SK-N-SH (cell line): ENCODE results near the gene STK39. TPM values are rescaled to one million over a fixed set of nuclear protein-coding genes. Genes with fewer than 3 reads are reported as not detected.

ENCODE experiments used
- CTCF ChIA-PET: fragments of 300-600, 350-600 bp; formaldehyde crosslinking; extraction: SDS; loops from one replicate; lab custom pipeline; 2021; lab: Yijun Ruan, JAX
- POLR2A ChIA-PET: fragments of 350-600 bp; sonication (Branson Sonifier 250); formaldehyde crosslinking; extraction: SDS; loops from one replicate; lab custom pipeline; 2020; ENCODE audit warnings: antibody characterized with exemption, inconsistent platforms; lab: Yijun Ruan, JAX
- DNase-seq: peaks from one replicate; pipeline ENCODE4 v3.0.0; 2012
- H2AFZ ChIP-seq: fragments of 200-600 bp; sonication (generic); 2 replicates; pipeline ENCODE4 v1.8.1; 2016; ENCODE audit warnings: antibody characterized with exemption, mild to moderate bottlenecking, low read depth
- H3F3A ChIP-seq: fragments of 200-600 bp; sonication (generic); replicated peaks from 2 replicates; pipeline ENCODE3; 2016; ENCODE audit warnings: antibody characterized with exemption, mild to moderate bottlenecking; ENCODE audit not compliant: insufficient read depth
- H3K27ac ChIP-seq, 2 experiments: fragments of 200-500 bp in 1 of 2; fragments of 200-600 bp in 1 of 2; sonication (Bioruptor generic) in 1 of 2; sonication (generic), shearing (Covaris generic) in 1 of 2; 2 replicates each; pipeline versions ENCODE4 v1.5.1 to v1.6.1; 2014 to 2016; ENCODE audit warnings: low read depth in 2 of 2, inconsistent platforms in 1 of 2, low read length in 1 of 2, mild to moderate bottlenecking in 1 of 2, mixed read lengths in 1 of 2
- H3K27me3 ChIP-seq: fragments of 200-600 bp; sonication (generic), shearing (Covaris generic); 2 replicates; pipeline ENCODE4 v1.6.1; 2016; ENCODE audit warnings: mixed run types; ENCODE audit not compliant: insufficient read depth
- H3K36me3 ChIP-seq, 2 experiments: fragments of 200-500 bp in 1 of 2; fragments of 200-600 bp in 1 of 2; sonication (Bioruptor generic) in 1 of 2; sonication (generic) in 1 of 2; replicated peaks in 1 of 2; 2 replicates each; pipeline versions ENCODE3 to v1.5.1; 2014 to 2016; ENCODE audit warnings: low read length in 1 of 2, mild to moderate bottlenecking in 1 of 2; ENCODE audit not compliant: insufficient read depth in 2 of 2, control insufficient read depth in 1 of 2
- H3K4me1 ChIP-seq, 2 experiments: fragments of 200-500 bp in 1 of 2; fragments of 200-600 bp in 1 of 2; sonication (Bioruptor generic) in 1 of 2; sonication (generic), shearing (Covaris generic) in 1 of 2; 2 replicates each; pipeline versions ENCODE4 v1.5.1 to v1.6.1; 2014 to 2016; ENCODE audit warnings: low read depth in 1 of 2, low read length in 1 of 2, mixed run types in 1 of 2; ENCODE audit not compliant: insufficient read depth in 2 of 2, control insufficient read depth in 1 of 2
- H3K4me2 ChIP-seq: fragments of 200-600 bp; sonication (generic), shearing (Covaris generic); 2 replicates; pipeline ENCODE4 v1.6.1; 2017; ENCODE audit warnings: mixed run types
- H3K4me3 ChIP-seq, 2 experiments: fragments of 200-500 bp in 1 of 2; fragments of 200-600 bp in 1 of 2; sonication (Bioruptor generic) in 1 of 2; sonication (generic), shearing (Covaris generic) in 1 of 2; 2 replicates each; pipeline versions ENCODE4 v1.5.1 to v1.8.1; 2014 to 2016; ENCODE audit warnings: low read depth in 2 of 2, inconsistent platforms in 1 of 2, low read length in 1 of 2, mild to moderate bottlenecking in 1 of 2, mixed read lengths in 1 of 2, moderate library complexity in 1 of 2
- H3K79me2 ChIP-seq: fragments of 200-600 bp; sonication (generic); 2 replicates; pipeline ENCODE4 v1.8.1; 2017; ENCODE audit warnings: mild to moderate bottlenecking; ENCODE audit not compliant: insufficient read depth
- H3K9ac ChIP-seq: fragments of 200-600 bp; sonication (generic); 2 replicates; pipeline ENCODE4 v1.6.1; 2017; ENCODE audit warnings: mixed run types
- H3K9me2 ChIP-seq: fragments of 200-600 bp; sonication (generic); 2 replicates; pipeline ENCODE4 v1.6.1; 2017; ENCODE audit warnings: mixed run types
- H3K9me3 ChIP-seq: fragments of 200-600 bp; sonication (generic); 2 replicates; pipeline ENCODE4 v1.6.1; 2017; ENCODE audit warnings: mixed run types, mild to moderate bottlenecking, moderate library complexity
- H4K20me1 ChIP-seq: fragments of 200-600 bp; sonication (generic); 2 replicates; pipeline ENCODE4 v1.6.1; 2017; ENCODE audit warnings: mild to moderate bottlenecking, mixed run types; ENCODE audit not compliant: insufficient read depth
- CHD2 ChIP-seq: fragments of 150-350 bp; IDR thresholded peaks from 2 replicates; pipeline ENCODE4 v1.6.1; 2018; ENCODE audit warnings: low read length; ENCODE audit not compliant: partially characterized antibody
- EP300 ChIP-seq, 2 experiments: IDR thresholded peaks; 2 replicates each; pipeline versions ENCODE4 v1.4.0 to v1.6.1; 2012; ENCODE audit warnings: borderline replicate concordance in 1 of 2, low read depth in 1 of 2, low read length in 1 of 2
- FOSL2 ChIP-seq: IDR thresholded peaks from 2 replicates; pipeline ENCODE4 v1.4.0; 2012; ENCODE audit warnings: low read depth, mild to moderate bottlenecking, moderate library complexity, borderline replicate concordance
- GABPA ChIP-seq: IDR thresholded peaks from 2 replicates; pipeline ENCODE4 v1.4.0; 2012; ENCODE audit warnings: low read depth, mild to moderate bottlenecking
- GATA2 ChIP-seq: sonication (generic); formaldehyde crosslinking; IDR thresholded peaks from 2 replicates; pipeline ENCODE4 v1.5.0; 2020; ENCODE audit warnings: mild to moderate bottlenecking, missing genetic modification reagents
- JUND ChIP-seq: IDR thresholded peaks from 2 replicates; pipeline ENCODE4 v1.4.0; 2012
- MEF2A ChIP-seq: IDR thresholded peaks from 2 replicates; pipeline ENCODE4 v1.4.0; 2012; ENCODE audit warnings: low read depth, borderline replicate concordance
- MXI1 ChIP-seq: IDR thresholded peaks from 2 replicates; pipeline ENCODE4 v1.6.1; 2012; ENCODE audit warnings: mild to moderate bottlenecking, low read depth, low read length, improper control_type of control experiment
- NFIC ChIP-seq: IDR thresholded peaks from 2 replicates; pipeline ENCODE4 v1.4.0; 2012; ENCODE audit warnings: borderline replicate concordance
- NRF1 ChIP-seq: IDR thresholded peaks from 2 replicates; pipeline ENCODE4 v1.6.1; 2012; ENCODE audit warnings: low read depth, mild to moderate bottlenecking, low read length
- RAD21 ChIP-seq: IDR thresholded peaks from 2 replicates; pipeline ENCODE4 v1.6.1; 2012; ENCODE audit warnings: mild to moderate bottlenecking, low read length
- SIN3A ChIP-seq: IDR thresholded peaks from 2 replicates; pipeline ENCODE4 v1.6.1; 2012; ENCODE audit warnings: low read depth, mild to moderate bottlenecking, low read length, moderate library complexity, borderline replicate concordance
- TCF12 ChIP-seq: IDR thresholded peaks from 2 replicates; pipeline ENCODE4 v1.4.0; 2012
- TEAD4 ChIP-seq: IDR thresholded peaks from 2 replicates; pipeline ENCODE4 v1.4.0; 2012; ENCODE audit warnings: mild to moderate bottlenecking, borderline replicate concordance; ENCODE audit not compliant: insufficient read depth
- USF1 ChIP-seq: IDR thresholded peaks from 2 replicates; pipeline ENCODE4 v1.4.0; 2012; ENCODE audit warnings: low read depth, borderline replicate concordance
- USF2 ChIP-seq: fragments of 150-350 bp; IDR thresholded peaks from 2 replicates; pipeline ENCODE4 v1.6.1; 2017; ENCODE audit warnings: antibody characterized with exemption, low read length, low read depth, borderline replicate concordance
- YY1 ChIP-seq: IDR thresholded peaks from 2 replicates; pipeline ENCODE4 v1.4.0; 2012; ENCODE audit warnings: low read depth, mild to moderate bottlenecking
- ZBTB33 ChIP-seq: IDR thresholded peaks from 2 replicates; pipeline ENCODE4 v1.4.0; 2012; ENCODE audit warnings: low read depth, borderline replicate concordance
- WGBS: methylation state at CpG from one replicate; pipeline ENCODE4 v1.1.6; 2017; ENCODE audit warnings: low lambda C conversion rate; 5-methylcytosine and 5-hydroxymethylcytosine counted together
- polyA plus RNA-seq, 3 experiments: library from polyadenylated mRNA; depleted of rRNA; stranded (reverse); fragments of >200 nt; gene quantifications; 2 replicates each; pipeline ENCODE4 v1.2.3, GENCODE V29; 2012

The STK39 gene
- polyA plus RNA-seq, 1 of the 3 experiments (the other 2 are of a cell fraction): 9.6 TPM

DNA sequence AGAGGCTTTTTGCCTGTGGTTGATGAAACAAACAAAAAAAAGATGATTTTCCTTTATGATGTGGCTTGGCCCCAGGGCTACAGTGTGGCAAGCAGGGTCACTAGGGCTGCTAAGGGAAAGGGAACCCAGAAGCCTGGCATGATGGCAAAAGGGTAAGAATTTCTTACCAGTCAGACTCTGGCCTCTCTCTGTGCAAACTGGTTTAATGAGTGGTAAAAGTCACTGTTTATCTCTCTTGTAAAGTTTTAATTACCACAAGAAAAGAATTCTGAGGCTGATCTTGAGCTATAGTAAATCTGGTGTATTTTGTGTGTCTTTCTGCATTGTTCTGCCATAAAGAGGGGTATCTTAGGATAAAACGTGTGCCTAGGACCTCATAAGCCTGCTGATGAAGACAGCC lies 275.4 kb downstream of the STK39 start:
- no peak overlapping the region; a peak in 1 of 4 replicates for H3K4me3 ChIP-seq
- TF ChIP-seq NFIC (no peak), GABPA (no peak), RAD21 (no peak), USF2 (no peak), MXI1 (no peak), YY1 (no peak), JUND (no peak), TCF12 (no peak), FOSL2 (no peak), NRF1 (no peak), ZBTB33 (no peak), TEAD4 (no peak), SIN3A (no peak), GATA2 (no peak), EP300 (IDR thresholded peaks at IDR 0.05; ENCODE audit: borderline replicate concordance in 1 of 2, low read depth in 1 of 2, low read length in 1 of 2) (no peak), USF1 (no peak), MEF2A (no peak), CHD2 (no peak)
- TF ChIP-seq, all 33 proteins: peak for 0
- H3K9me2 ChIP-seq: no peaks in the 10 kb centered on the region
- no peak overlapping the region for H3K4me2 ChIP-seq
- peaks cover 8% of the 10 kb centered on the region; the same call in 1 of the 2 replicates for H3K9me3 ChIP-seq
- H3K9ac ChIP-seq: no peak overlapping the region
- no peak overlapping the region for H2AFZ ChIP-seq
- H3K79me2 ChIP-seq: no peaks in the 10 kb centered on the region
- peaks cover 0 to 2% of the 10 kb centered on the region in 2 experiments; a peak in 1 of 4 replicates for H3K4me1 ChIP-seq
- WGBS: 95% methylated on average over 1 of the region's 1 CpG
- no peak overlapping the region for H3K27ac ChIP-seq
- H3K36me3 ChIP-seq: peaks cover 2 to 10% of the 10 kb centered on the region in 2 experiments
- ChIA-PET CTCF (interaction anchor here (0.6 kb wide), 1 partner anchor 146 kb away, joined by 3 read pairs; no protein-coding TSS in a partner anchor), POLR2A (no interaction called here)
- H3F3A ChIP-seq: no peaks in the 10 kb centered on the region
- DNase-seq: no peak
- H3K27me3 ChIP-seq: no peaks in the 10 kb centered on the region
- H4K20me1 ChIP-seq: no peaks in the 10 kb centered on the region
